ENCODE results near the gene STXBP6.

GRCh38 chr14:25055005-25055404 is 5.1 kb upstream of the STXBP6 start:
- no peak for TF ChIP-seq CTCF (IDR thresholded peaks at IDR 0.05)
- TF ChIP-seq POLR2A (IDR thresholded peaks at IDR 0.05), result no peak
- no peak for TF ChIP-seq POLR2AphosphoS5 (IDR thresholded peaks at IDR 0.05)
- TF ChIP-seq EP300 (IDR thresholded peaks at IDR 0.05), result no peak

All from suprapubic skin (tissue), 4 donors.